Upper lobe of right lung (tissue), 1 donor: ENCODE results near the gene DZIP3. TPM values are rescaled to one million over a fixed set of nuclear protein-coding genes. Genes with fewer than 3 reads are reported as not detected.

Source experiments
- total RNA-seq: library from RNA; stranded (reverse); fragmentation: NEBNext Ultra II Directional; extraction: Animal tissue kit (Norgen Biotek cat#: 25700); gene quantifications from one replicate; pipeline ENCODE4 v1.2.1, GENCODE V29; 2021
- donor health status: DM: no; HTN: yes; CAD: no; lungs with severe emphysema.

DZIP3 gene
- total RNA-seq, 1 donor from 2014 or later, result 8.9 TPM

Other genes starting within 250 kb of the DZIP3 start
- gene MYH15, start 79.1 kb upstream of the DZIP3 start, total RNA-seq, result 0.90 TPM
- gene CIP2A, start 284 bp upstream of the DZIP3 start, total RNA-seq, result 1.9 TPM
- not detected for gene RETNLB, start 167.7 kb downstream of the DZIP3 start, total RNA-seq
- 1.1 TPM for gene TRAT1, start 233.1 kb downstream of the DZIP3 start, total RNA-seq